Trophoblast cell (in vitro differentiated cells and primary cell): ENCODE results near the gene TMEM101.

ENCODE experiments used
- DNase-seq, 2 donors: peaks; one replicate each; pipeline ENCODE4 v3.0.0-alpha.2; 2016
- H2AFZ ChIP-seq: 2 replicates; pipeline ENCODE4 v1.6.1; 2013; ENCODE audit warnings: low read length, moderate library complexity, mild to moderate bottlenecking; ENCODE audit not compliant: insufficient read depth, poor library complexity
- H2AK5ac ChIP-seq: 2 replicates; pipeline ENCODE4 v1.6.1; 2013; ENCODE audit warnings: mild to moderate bottlenecking, low read length
- H2BK120ac ChIP-seq: 2 replicates; pipeline ENCODE4 v1.6.1; 2013; ENCODE audit warnings: low read length, mild to moderate bottlenecking, moderate library complexity; ENCODE audit not compliant: insufficient read depth, poor library complexity
- H2BK12ac ChIP-seq: 2 replicates; pipeline ENCODE4 v1.6.1; 2013; ENCODE audit warnings: mild to moderate bottlenecking, low read length, moderate library complexity
- H2BK5ac ChIP-seq: 2 replicates; pipeline ENCODE4 v1.6.1; 2013; ENCODE audit warnings: low read length, low read depth, moderate library complexity, mild to moderate bottlenecking; ENCODE audit not compliant: poor library complexity
- H3K14ac ChIP-seq: 2 replicates; pipeline ENCODE4 v1.6.1; 2013; ENCODE audit warnings: mild to moderate bottlenecking, low read length
- H3K18ac ChIP-seq: 2 replicates; pipeline ENCODE4 v1.6.1; 2013; ENCODE audit warnings: mild to moderate bottlenecking, low read length
- H3K23ac ChIP-seq: 2 replicates; pipeline ENCODE4 v1.6.1; 2013; ENCODE audit warnings: low read length
- H3K27ac ChIP-seq: 2 replicates; pipeline ENCODE4 v1.5.1; 2013; ENCODE audit warnings: low read depth, mild to moderate bottlenecking, inconsistent platforms, low read length, moderate library complexity
- H3K27me3 ChIP-seq: 2 replicates; pipeline ENCODE4 v1.6.1; 2013; ENCODE audit warnings: inconsistent platforms, mild to moderate bottlenecking, low read length, moderate library complexity; ENCODE audit not compliant: insufficient read depth
- H3K36me3 ChIP-seq, 2 experiments: 1 replicate in 1 of 2; 2 replicates in 1 of 2; pipeline ENCODE4 v1.6.1; 2013; ENCODE audit warnings: low read length in 2 of 2, mild to moderate bottlenecking in 2 of 2, moderate library complexity in 1 of 2; ENCODE audit not compliant: insufficient read depth in 2 of 2, control insufficient read depth in 1 of 2
- H3K4ac ChIP-seq: 2 replicates; pipeline ENCODE4 v1.6.1; 2013; ENCODE audit warnings: low read depth, mild to moderate bottlenecking, low read length, moderate library complexity
- H3K4me1 ChIP-seq, 2 experiments: 1 replicate in 1 of 2; 2 replicates in 1 of 2; pipeline ENCODE4 v1.6.1; 2013; ENCODE audit warnings: low read length in 2 of 2, mild to moderate bottlenecking in 2 of 2, moderate library complexity in 1 of 2; ENCODE audit not compliant: insufficient read depth in 2 of 2, control insufficient read depth in 1 of 2
- H3K4me2 ChIP-seq: 2 replicates; pipeline ENCODE4 v1.6.1; 2013; ENCODE audit warnings: inconsistent platforms, mild to moderate bottlenecking, low read length, moderate library complexity
- H3K4me3 ChIP-seq: 2 replicates; pipeline ENCODE4 v1.5.1; 2013; ENCODE audit warnings: mild to moderate bottlenecking, low read depth, low read length, inconsistent platforms
- H3K79me1 ChIP-seq: one replicate; pipeline ENCODE4 v1.6.1; 2013; ENCODE audit warnings: low read length
- H3K79me2 ChIP-seq: 2 replicates; pipeline ENCODE4 v1.6.1; 2013; ENCODE audit warnings: low read length, mild to moderate bottlenecking; ENCODE audit not compliant: control insufficient read depth, insufficient read depth, poor library complexity
- H3K9ac ChIP-seq: 2 replicates; pipeline ENCODE4 v1.6.1; 2013; ENCODE audit warnings: mild to moderate bottlenecking, low read length
- H3K9me3 ChIP-seq: 2 replicates; pipeline ENCODE4 v1.6.1; 2013; ENCODE audit warnings: low read depth, mild to moderate bottlenecking, control low read depth, inconsistent platforms, low read length; ENCODE audit not compliant: insufficient read depth
- H4K12ac ChIP-seq: 2 replicates; pipeline ENCODE4 v1.6.1; 2013; ENCODE audit warnings: low read depth, mild to moderate bottlenecking, low read length, moderate library complexity
- H4K8ac ChIP-seq: 2 replicates; pipeline ENCODE4 v1.6.1; 2013; ENCODE audit warnings: low read depth, mild to moderate bottlenecking, low read length, moderate library complexity
- H4K91ac ChIP-seq: one replicate; pipeline ENCODE4 v1.6.1; 2013; ENCODE audit warnings: low read depth, mild to moderate bottlenecking, low read length, moderate library complexity
- WGBS: extraction: QIAGEN DNeasy Blood & Tissue Kit; methylation state at CpG from one replicate; pipeline ENCODE4 v1.1.7; 2013; ENCODE audit warnings: missing lambda C conversion rate; ENCODE audit not compliant: insufficient read length, insufficient coverage; ENCODE audit errors: extremely low coverage; 5-methylcytosine and 5-hydroxymethylcytosine counted together

The TMEM101 gene

DNA sequence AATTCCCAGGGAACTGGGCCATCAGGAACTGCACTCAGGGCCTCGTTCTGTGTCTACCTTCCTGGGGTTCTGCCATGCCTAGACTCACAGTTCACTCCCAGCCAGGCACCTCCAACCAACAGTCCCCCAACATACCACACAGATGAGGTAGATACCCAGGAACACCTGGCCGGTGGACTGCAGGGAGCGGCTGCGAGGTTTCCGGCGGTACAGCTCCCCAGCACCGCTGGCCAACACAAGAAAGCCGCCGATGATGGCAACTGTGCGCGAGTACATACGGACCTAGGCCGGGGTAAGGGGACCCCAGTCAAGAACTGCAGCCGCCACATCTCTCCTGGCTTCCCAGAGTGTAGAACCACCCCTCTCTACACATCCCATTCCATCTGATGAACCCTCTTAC is 1.9 kb downstream of the TMEM101 start:
- no peak overlapping the region for H4K12ac ChIP-seq
- no peak overlapping the region for H2BK12ac ChIP-seq
- H2BK120ac ChIP-seq: no peak overlapping the region
- no CpG with 5 or more reads among the region's 14 CpGs for WGBS
- no peak overlapping the region for H3K4me3 ChIP-seq
- H2AK5ac ChIP-seq: no peak overlapping the region
- H3K14ac ChIP-seq: no peak overlapping the region
- H3K9ac ChIP-seq: no peak overlapping the region
- no peak overlapping the region for H3K18ac ChIP-seq
- H4K8ac ChIP-seq: no peak overlapping the region
- H2BK5ac ChIP-seq: no peak overlapping the region
- no peak overlapping the region for H3K4ac ChIP-seq
- H2AFZ ChIP-seq: no peak overlapping the region
- H3K9me3 ChIP-seq: no peaks in the 10 kb centered on the region
- DNase-seq: no peak
- H3K4me1 ChIP-seq: peaks cover 2 to 7% of the 10 kb centered on the region in 2 experiments
- H3K36me3 ChIP-seq: peaks cover 11 to 13% of the 10 kb centered on the region in 2 experiments
- H3K79me2 ChIP-seq: peaks cover 7% of the 10 kb centered on the region
- no peak overlapping the region for H3K27ac ChIP-seq
- no peak overlapping the region for H3K23ac ChIP-seq
- no peak overlapping the region for H4K91ac ChIP-seq
- H3K79me1 ChIP-seq: peaks cover 5% of the 10 kb centered on the region
- H3K27me3 ChIP-seq: no peaks in the 10 kb centered on the region
- H3K4me2 ChIP-seq: no peak overlapping the region

- H3K9ac ChIP-seq: no peak overlapping the region
- peaks cover 7% of the 10 kb centered on the region for H3K79me1 ChIP-seq
- no peak overlapping the region for H3K4me2 ChIP-seq
- H3K14ac ChIP-seq: no peak overlapping the region
- no peak overlapping the region for H2BK12ac ChIP-seq
- no peak overlapping the region for H2BK5ac ChIP-seq
- no peaks in the 10 kb centered on the region for H3K27me3 ChIP-seq
- H3K18ac ChIP-seq: no peak overlapping the region
- H4K91ac ChIP-seq: no peak overlapping the region
- H3K36me3 ChIP-seq: peaks cover 11 to 13% of the 10 kb centered on the region in 2 experiments
- H3K4ac ChIP-seq: no peak overlapping the region
- no peak for DNase-seq
- H4K12ac ChIP-seq: no peak overlapping the region
- peaks cover 5 to 11% of the 10 kb centered on the region in 2 experiments for H3K4me1 ChIP-seq
- H2AFZ ChIP-seq: no peak overlapping the region
- H3K9me3 ChIP-seq: no peaks in the 10 kb centered on the region
- no peak overlapping the region for H3K23ac ChIP-seq
- no CpG with 5 or more reads among the region's 3 CpGs for WGBS
- H2BK120ac ChIP-seq: no peak overlapping the region
- H3K4me3 ChIP-seq: no peak overlapping the region
- peaks cover 7% of the 10 kb centered on the region for H3K79me2 ChIP-seq
- no peak overlapping the region for H4K8ac ChIP-seq
- no peak overlapping the region for H2AK5ac ChIP-seq
- H3K27ac ChIP-seq: no peak overlapping the region
Observed at GRCh38 chr17:44012391-44012790, 2.4 kb downstream of the TMEM101 start.

GRCh38 chr17:44011876-44012275 is 2.9 kb downstream of the TMEM101 start:
- peaks cover 11% of the 10 kb centered on the region for H3K79me1 ChIP-seq

DNA sequence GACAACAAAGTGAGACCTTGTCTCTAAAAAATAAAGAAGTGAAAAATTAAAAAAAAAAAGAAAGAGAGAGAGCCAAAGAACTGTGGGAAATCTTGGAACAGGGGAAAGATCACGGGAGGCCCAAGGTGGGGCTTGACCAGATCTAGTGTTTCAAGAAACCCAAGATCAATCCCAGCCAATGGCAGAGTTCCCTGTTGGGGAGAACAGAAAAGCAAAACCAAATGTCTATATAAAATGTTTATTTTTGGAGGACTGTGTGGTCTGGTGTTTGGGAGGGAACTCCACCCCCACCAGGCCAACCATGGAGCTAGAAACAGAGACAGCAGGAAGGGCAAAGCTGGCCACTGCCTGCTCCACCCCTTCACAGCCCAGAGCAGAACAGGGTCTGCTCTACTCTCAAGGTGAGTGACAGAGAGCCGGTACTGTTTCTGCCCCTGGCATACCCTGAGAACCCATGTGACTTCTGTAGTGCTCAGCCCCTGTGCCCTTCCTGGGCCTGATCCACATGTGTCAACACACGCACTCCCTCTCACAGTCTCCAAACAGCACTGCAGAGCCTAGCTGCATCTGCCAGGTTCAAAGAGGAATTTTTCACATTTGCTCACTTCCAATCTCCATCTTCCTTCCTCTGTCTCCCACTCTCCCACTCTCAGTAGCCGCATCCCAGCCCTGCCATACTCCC is 3.7 kb downstream of the TMEM101 start:
- Histone ChIP-seq H3K14ac (no peak overlapping the region), H3K18ac (no peak overlapping the region), H3K79me1 (peaks cover 11% of the 10 kb centered on the region), H4K12ac (no peak overlapping the region), H2AFZ (no peak overlapping the region), H3K4me2 (no peak overlapping the region), H3K36me3 (peaks cover 11 to 13% of the 10 kb centered on the region in 2 experiments), H3K9me3 (no peaks in the 10 kb centered on the region), H3K27ac (no peak overlapping the region), H3K79me2 (peaks cover 9% of the 10 kb centered on the region), H2BK5ac (no peak overlapping the region), H3K4ac (no peak overlapping the region), H2BK120ac (no peak overlapping the region), H4K91ac (no peak overlapping the region), H2AK5ac (no peak overlapping the region), H2BK12ac (no peak overlapping the region), H3K9ac (no peak overlapping the region), H3K27me3 (peaks cover 6% of the 10 kb centered on the region), H3K23ac (no peak overlapping the region), H3K4me3 (no peak overlapping the region), H4K8ac (no peak overlapping the region), H3K4me1 (peaks cover 9 to 16% of the 10 kb centered on the region in 2 experiments)
- no peak for DNase-seq
- WGBS: no CpG with 5 or more reads among the region's 4 CpGs

More at GRCh38 chr17:44011876-44012275, 2.9 kb downstream of the TMEM101 start:
- H3K27ac ChIP-seq: no peak overlapping the region
- no peak overlapping the region for H3K4ac ChIP-seq
- peaks cover 9% of the 10 kb centered on the region for H3K79me2 ChIP-seq
- H3K4me2 ChIP-seq: no peak overlapping the region
- H2AK5ac ChIP-seq: no peak overlapping the region
- WGBS: no CpG with 5 or more reads among the region's 9 CpGs
- peaks cover 11 to 13% of the 10 kb centered on the region in 2 experiments for H3K36me3 ChIP-seq
- no peak overlapping the region for H4K91ac ChIP-seq
- no peak overlapping the region for H4K12ac ChIP-seq
- H3K18ac ChIP-seq: no peak overlapping the region
- H2BK120ac ChIP-seq: no peak overlapping the region
- H2BK12ac ChIP-seq: no peak overlapping the region
- H3K23ac ChIP-seq: no peak overlapping the region
- H3K4me1 ChIP-seq: peaks cover 5 to 11% of the 10 kb centered on the region in 2 experiments
- H3K27me3 ChIP-seq: no peaks in the 10 kb centered on the region
- H3K9ac ChIP-seq: no peak overlapping the region
- no peak overlapping the region for H3K4me3 ChIP-seq
- H3K9me3 ChIP-seq: no peaks in the 10 kb centered on the region
- H2BK5ac ChIP-seq: no peak overlapping the region
- H2AFZ ChIP-seq: no peak overlapping the region
- H3K14ac ChIP-seq: no peak overlapping the region
- H4K8ac ChIP-seq: no peak overlapping the region
- DNase-seq: no peak
